ENCODE results near the gene NLGN2. TPM values are rescaled to one million over a fixed set of nuclear protein-coding genes. Genes with fewer than 3 reads are reported as not detected.

NLGN2 gene
- total RNA-seq, 2 experiments from 2014 or later = 7.6 to 8.4 TPM

DNA sequence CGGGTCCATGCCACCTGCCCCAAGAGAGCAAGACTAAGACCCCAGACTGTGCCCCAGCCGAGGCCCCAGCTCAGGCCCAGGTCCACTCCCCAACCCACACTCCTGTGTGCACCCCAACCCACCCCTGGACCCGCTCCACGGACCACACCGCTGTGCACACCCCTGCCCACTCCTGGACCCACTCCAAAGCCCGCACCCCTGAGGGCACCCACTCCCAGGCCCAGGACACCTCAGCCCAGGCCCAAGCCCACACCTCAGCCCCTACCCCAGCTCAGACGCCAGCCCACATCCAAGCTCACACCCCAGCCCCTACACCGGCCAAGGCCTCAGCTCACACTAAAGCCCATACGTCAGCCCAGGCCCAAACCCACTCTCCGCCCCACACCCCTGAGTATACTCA, 22.1 kb downstream of the NLGN2 start:
- intact Hi-C loops (cut with DNase I, micrococcal nuclease) = loop anchor here (5.0 to 10.0 kb wide), 2 partner anchors 37 to 45 kb away; partner anchors contain the start of genes PLSCR3 (in 1 of the 2) and TNK1 (in 1 of the 2)
- H3K9me3 ChIP-seq (ENCODE audit: control insufficient read depth in 1 of 2, insufficient read depth in 1 of 2, low read length in 2 of 2) = no peaks in the 10 kb centered on the region
- H3K27ac ChIP-seq (ENCODE audit: low read depth in 1 of 2, low read length in 2 of 2) = no peak overlapping the region
- Mint-ChIP-seq H3K27ac (no peak overlapping the region), H3K36me3 (ENCODE audit: low read depth) (no peaks in the 10 kb centered on the region), H3K27me3 (no peaks in the 10 kb centered on the region), H3K9me3 (no peaks in the 10 kb centered on the region), H3K4me1 (ENCODE audit: low read depth) (no peaks in the 10 kb centered on the region), H3K4me3 (no peak overlapping the region)
- CTCF ChIA-PET = no interaction called here
- no peak for ATAC-seq (ENCODE audit: poor library complexity)
- no peaks in the 10 kb centered on the region for H3K4me1 ChIP-seq (ENCODE audit: insufficient read depth, low read length)
- POLR2A ChIA-PET = interaction anchor here (1.3 kb wide), 1 partner anchor 25 kb away, joined by 3 read pairs; no protein-coding TSS in a partner anchor
- no peaks in the 10 kb centered on the region for H3K36me3 ChIP-seq (ENCODE audit: insufficient read depth, low read length)
- no peak overlapping the region for H3K4me3 ChIP-seq (ENCODE audit: low read length)
- TF ChIP-seq, protein P1, sequence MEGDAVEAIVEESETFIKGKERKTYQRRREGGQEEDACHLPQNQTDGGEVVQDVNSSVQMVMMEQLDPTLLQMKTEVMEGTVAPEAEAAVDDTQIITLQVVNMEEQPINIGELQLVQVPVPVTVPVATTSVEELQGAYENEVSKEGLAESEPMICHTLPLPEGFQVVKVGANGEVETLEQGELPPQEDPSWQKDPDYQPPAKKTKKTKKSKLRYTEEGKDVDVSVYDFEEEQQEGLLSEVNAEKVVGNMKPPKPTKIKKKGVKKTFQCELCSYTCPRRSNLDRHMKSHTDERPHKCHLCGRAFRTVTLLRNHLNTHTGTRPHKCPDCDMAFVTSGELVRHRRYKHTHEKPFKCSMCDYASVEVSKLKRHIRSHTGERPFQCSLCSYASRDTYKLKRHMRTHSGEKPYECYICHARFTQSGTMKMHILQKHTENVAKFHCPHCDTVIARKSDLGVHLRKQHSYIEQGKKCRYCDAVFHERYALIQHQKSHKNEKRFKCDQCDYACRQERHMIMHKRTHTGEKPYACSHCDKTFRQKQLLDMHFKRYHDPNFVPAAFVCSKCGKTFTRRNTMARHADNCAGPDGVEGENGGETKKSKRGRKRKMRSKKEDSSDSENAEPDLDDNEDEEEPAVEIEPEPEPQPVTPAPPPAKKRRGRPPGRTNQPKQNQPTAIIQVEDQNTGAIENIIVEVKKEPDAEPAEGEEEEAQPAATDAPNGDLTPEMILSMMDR (IDR thresholded peaks at IDR 0.05) = no peak
- DNase-seq = no peak
- H3K27me3 ChIP-seq (ENCODE audit: control insufficient read depth in 1 of 2, insufficient read depth in 2 of 2, low read length in 2 of 2) = no peaks in the 10 kb centered on the region

DNA sequence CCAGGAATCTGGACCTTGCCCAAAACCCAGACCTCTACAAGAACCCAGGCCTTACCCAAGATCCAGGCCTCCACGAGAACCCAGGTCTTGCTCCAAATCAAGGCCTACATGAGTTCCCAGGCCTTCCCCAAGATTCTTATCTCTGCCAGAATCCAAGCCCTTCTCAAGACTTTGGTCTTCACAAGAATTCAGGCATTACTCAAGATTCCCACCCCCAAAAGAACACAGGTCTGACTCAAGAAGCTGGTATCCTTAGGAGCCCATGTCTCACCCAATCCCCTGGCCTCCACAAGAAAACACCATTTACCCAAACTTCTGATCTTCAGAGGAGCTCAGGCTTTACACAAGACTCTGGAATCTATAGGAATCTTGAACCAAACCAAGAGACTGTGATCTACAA, 23.6 kb downstream of the NLGN2 start:
- Mint-ChIP-seq H3K36me3 (ENCODE audit: low read depth) (peaks cover 4% of the 10 kb centered on the region), H3K4me1 (ENCODE audit: low read depth) (peaks cover 11% of the 10 kb centered on the region), H3K4me3 (no peak overlapping the region), H3K27me3 (no peaks in the 10 kb centered on the region), H3K9me3 (no peaks in the 10 kb centered on the region), H3K27ac (no peak overlapping the region)
- no peak for DNase-seq
- Histone ChIP-seq H3K4me3 (ENCODE audit: low read length) (no peak overlapping the region), H3K36me3 (ENCODE audit: insufficient read depth, low read length) (no peaks in the 10 kb centered on the region), H3K27me3 (ENCODE audit: control insufficient read depth in 1 of 2, insufficient read depth in 2 of 2, low read length in 2 of 2) (no peaks in the 10 kb centered on the region), H3K27ac (ENCODE audit: low read depth in 1 of 2, low read length in 2 of 2) (no peak overlapping the region), H3K9me3 (ENCODE audit: control insufficient read depth in 1 of 2, insufficient read depth in 1 of 2, low read length in 2 of 2) (no peaks in the 10 kb centered on the region), H3K4me1 (ENCODE audit: insufficient read depth, low read length) (peaks cover 11% of the 10 kb centered on the region)
- POLR2A ChIA-PET = no interaction called here
- TF ChIP-seq, protein P1 (IDR thresholded peaks at IDR 0.05) = no peak
- intact Hi-C loops (cut with DNase I, micrococcal nuclease) = loop anchor here (5.0 to 10.0 kb wide), 2 partner anchors 39 to 46 kb away; partner anchors contain the start of genes PLSCR3 (in 1 of the 2) and TNK1 (in 1 of the 2)
- CTCF ChIA-PET = interaction anchor here (0.6 to 1.3 kb wide), 2 partner anchors 76 to 165 kb away, joined by 3 to 5 read pairs; partner anchors contain the start of gene TMEM95
- ATAC-seq (ENCODE audit: poor library complexity) = no peak

DNA sequence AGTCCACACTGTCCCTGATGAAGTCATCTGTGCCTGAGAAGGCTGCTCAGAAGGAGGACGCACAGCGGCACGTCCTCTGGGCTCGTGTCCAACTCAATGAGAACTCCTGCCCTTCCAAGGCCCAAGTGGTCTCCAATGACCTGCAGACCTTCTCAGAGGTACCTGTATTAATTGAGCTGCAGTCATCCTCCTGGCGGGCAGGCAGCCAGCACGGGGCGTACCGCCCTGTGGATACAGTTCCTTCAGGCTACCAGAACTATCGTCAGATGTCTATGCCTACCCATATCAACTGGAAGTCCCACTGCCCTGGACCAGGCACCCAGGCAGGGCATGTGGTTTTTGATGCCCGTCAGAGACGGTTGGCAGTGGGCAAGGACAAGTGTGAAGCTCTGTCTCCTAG, 24.7 kb downstream of the NLGN2 start:
- peaks cover 19% of the 10 kb centered on the region for H3K4me1 Mint-ChIP-seq (ENCODE audit: low read depth)
- H3K4me3 Mint-ChIP-seq = no peak overlapping the region
- H3K9me3 Mint-ChIP-seq = no peaks in the 10 kb centered on the region
- ChIA-PET CTCF (interaction anchor here (0.9 to 1.3 kb wide), 2 partner anchors 77 to 218 kb away, joined by 3 to 5 read pairs; partner anchors contain the start of gene TMEM95), POLR2A (no interaction called here)
- H3K4me1 ChIP-seq (ENCODE audit: insufficient read depth, low read length) = peaks cover 22% of the 10 kb centered on the region
- H3K27ac ChIP-seq (ENCODE audit: low read depth in 1 of 2, low read length in 2 of 2) = no peak overlapping the region
- no peak overlapping the region for H3K27ac Mint-ChIP-seq
- H3K9me3 ChIP-seq (ENCODE audit: control insufficient read depth in 1 of 2, insufficient read depth in 1 of 2, low read length in 2 of 2) = no peaks in the 10 kb centered on the region
- H3K27me3 ChIP-seq (ENCODE audit: control insufficient read depth in 1 of 2, insufficient read depth in 2 of 2, low read length in 2 of 2) = no peaks in the 10 kb centered on the region
- H3K4me3 ChIP-seq (ENCODE audit: low read length) = no peak overlapping the region
- DNase-seq (no peak), ATAC-seq (ENCODE audit: poor library complexity) (no peak)
- TF ChIP-seq, protein P1 (IDR thresholded peaks at IDR 0.05) = no peak
- no peaks in the 10 kb centered on the region for H3K27me3 Mint-ChIP-seq
- H3K36me3 Mint-ChIP-seq (ENCODE audit: low read depth) = peaks cover 4% of the 10 kb centered on the region
- intact Hi-C loops (cut with DNase I, micrococcal nuclease) = loop anchor here (1.0 to 10.0 kb wide), 3 partner anchors 25 to 47 kb away; partner anchors contain the start of genes NLGN2 (in 1 of the 2), PLSCR3 (in 1 of the 2) and TNK1 (in 1 of the 2)
- H3K36me3 ChIP-seq (ENCODE audit: insufficient read depth, low read length) = no peaks in the 10 kb centered on the region

All from CD4-positive, alpha-beta T cell (primary cell).